GM10266 (cell line): ENCODE measurements around the gene COL25A1.
A peak's percentile ranks its signal among the peaks of the same experiment; 100 is the strongest.

ENCODE experiments used
- DNase-seq: peaks from one replicate; pipeline ENCODE4 v3.0.0; 2012; ENCODE audit errors: extremely low spot score
- CTCF ChIP-seq: IDR thresholded peaks from 2 replicates; pipeline ENCODE4 v1.5.1; 2012; ENCODE audit warnings: mild to moderate bottlenecking, low read depth; ENCODE audit not compliant: control insufficient read depth, insufficient read depth; ENCODE audit errors: missing control alignments

COL25A1 gene

DNA sequence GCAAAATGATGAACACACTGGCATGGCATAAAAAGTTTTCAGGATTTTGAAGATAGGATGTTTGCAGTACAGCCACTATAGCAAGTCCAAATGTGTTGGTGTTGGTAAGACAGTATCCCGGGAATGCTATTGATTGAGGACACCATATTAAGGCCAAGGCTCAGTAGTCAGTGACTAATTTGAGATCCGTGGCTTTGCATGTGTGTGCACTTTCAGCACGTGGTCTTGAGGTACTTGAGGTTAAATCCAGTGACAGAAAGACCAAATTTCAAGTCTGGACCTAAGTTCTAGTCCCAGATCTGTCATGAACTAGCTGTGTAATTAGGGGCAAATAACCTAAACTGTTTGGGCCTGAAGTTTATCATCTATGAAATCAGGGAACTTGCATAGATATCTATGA is 463.1 kb downstream of the COL25A1 start:
- no peak for DNase-seq
- no peak for TF ChIP-seq CTCF

DNA sequence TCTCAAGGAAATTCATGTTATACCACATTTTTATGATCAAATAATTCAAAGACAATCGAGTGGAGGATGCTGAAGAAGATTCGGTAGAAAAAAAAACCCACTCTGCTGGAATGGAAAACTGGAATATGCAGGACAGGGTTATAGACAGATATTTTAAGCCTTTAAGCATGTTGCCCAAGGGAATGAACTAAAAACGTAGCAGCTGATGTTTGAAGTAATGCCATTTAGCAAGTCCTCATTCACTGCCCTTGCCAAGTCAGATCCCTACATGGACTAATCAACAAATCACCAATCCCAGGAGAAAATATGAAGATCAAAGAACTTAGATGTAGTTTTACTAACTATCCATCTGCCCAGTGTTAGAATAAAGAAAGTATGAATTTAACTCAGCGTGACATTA is 464.0 kb downstream of the COL25A1 start:
- TF ChIP-seq CTCF = no peak
- no peak for DNase-seq

- peak; percentile 31 for TF ChIP-seq CTCF
- DNase-seq = no peak
These were observed 467.5 kb downstream of the COL25A1 start for GRCh38 chr4:108834835-108835384.

- DNase-seq = no peak
- no peak for TF ChIP-seq CTCF
These were observed 468.2 kb downstream of the COL25A1 start for GRCh38 chr4:108834166-108834834.

GRCh38 chr4:108833046-108833445 is 469.4 kb downstream of the COL25A1 start:
- DNase-seq = no peak
- TF ChIP-seq CTCF = no peak

DNA sequence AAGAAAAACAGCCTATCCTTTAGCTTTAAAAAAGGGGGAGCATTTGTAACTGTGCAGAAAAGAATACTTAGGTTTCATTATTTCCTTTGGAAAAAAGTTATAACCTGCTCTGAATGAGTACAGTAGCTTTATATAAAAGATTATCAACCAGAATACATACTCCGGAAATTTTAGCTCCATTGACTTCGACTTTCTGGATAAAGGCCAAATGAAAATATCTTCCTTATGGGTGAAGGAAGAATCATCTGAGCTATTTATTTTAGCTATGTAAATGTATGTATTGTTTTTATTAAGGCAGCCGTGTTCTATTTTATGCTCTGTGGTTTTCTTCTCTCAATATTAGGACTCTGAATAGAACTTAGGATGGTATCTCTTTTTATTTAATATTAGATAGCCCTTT is 470.6 kb downstream of the COL25A1 start:
- TF ChIP-seq CTCF = no peak
- no peak for DNase-seq

- DNase-seq = no peak
- no peak for TF ChIP-seq CTCF
These were observed 471.2 kb downstream of the COL25A1 start for GRCh38 chr4:108831291-108831690.
